SJSA1 (cell line): ENCODE measurements around the gene KREMEN1. TPM values are rescaled to one million over a fixed set of nuclear protein-coding genes. Genes with fewer than 3 reads are reported as not detected.
A peak's percentile ranks its signal among the peaks of the same experiment; 100 is the strongest.

Source experiments
- DNase-seq, 2 experiments: peaks; one replicate each; pipeline ENCODE4 v3.0.0-alpha.2; 2015 to 2020; ENCODE audit warnings: low spot score in 2 of 2, low read depth in 1 of 2
- H3K27ac ChIP-seq: fragments of 250-450 bp; sonication (Bioruptor Pico); 2 replicates; pipeline ENCODE4 v1.5.1; 2020; ENCODE audit warnings: mild to moderate bottlenecking, moderate library complexity
- H3K27me3 ChIP-seq: fragments of 250-450 bp; sonication (Bioruptor Pico); replicated peaks from 2 replicates; pipeline ENCODE4 v1.5.1; 2020; ENCODE audit warnings: mild to moderate bottlenecking, moderate library complexity
- H3K36me3 ChIP-seq: fragments of 250-450 bp; sonication (Bioruptor Pico); 2 replicates; pipeline ENCODE4 v1.5.1; 2020; ENCODE audit warnings: mild to moderate bottlenecking
- H3K4me1 ChIP-seq: fragments of 250-450 bp; sonication (Bioruptor Pico); replicated peaks from 2 replicates; pipeline ENCODE4 v1.6.1; 2021; ENCODE audit warnings: mild to moderate bottlenecking
- H3K4me3 ChIP-seq: fragments of 250-450 bp; sonication (Bioruptor Pico); 2 replicates; pipeline ENCODE4 v1.5.1; 2020; ENCODE audit warnings: mild to moderate bottlenecking
- H3K9me3 ChIP-seq: fragments of 250-450 bp; sonication (Bioruptor Pico); replicated peaks from 2 replicates; pipeline ENCODE4 v1.5.1; 2020; ENCODE audit warnings: mild to moderate bottlenecking
- total RNA-seq: library from RNA; depleted of rRNA; stranded (reverse); fragments of >200 nt; shearing (Covaris generic); gene quantifications from 2 replicates; pipeline ENCODE4 v1.2.3, GENCODE V29; 2014

Gene KREMEN1
- total RNA-seq, 1 experiment from 2014 or later, result 10.1 TPM

- Histone ChIP-seq H3K36me3 (no peaks in the 10 kb centered on the region), H3K27me3 (no peaks in the 10 kb centered on the region), H3K9me3 (no peaks in the 10 kb centered on the region), H3K4me3 (no peak overlapping the region), H3K4me1 (peaks cover 9% of the 10 kb centered on the region; the same call in 1 of the 2 replicates), H3K27ac (no peak overlapping the region)
- DNase-seq, result peak in 1 of 2 experiments; percentile 29
Measured at GRCh38 chr22:29128891-29129807, 56.3 kb downstream of the KREMEN1 start.

DNA sequence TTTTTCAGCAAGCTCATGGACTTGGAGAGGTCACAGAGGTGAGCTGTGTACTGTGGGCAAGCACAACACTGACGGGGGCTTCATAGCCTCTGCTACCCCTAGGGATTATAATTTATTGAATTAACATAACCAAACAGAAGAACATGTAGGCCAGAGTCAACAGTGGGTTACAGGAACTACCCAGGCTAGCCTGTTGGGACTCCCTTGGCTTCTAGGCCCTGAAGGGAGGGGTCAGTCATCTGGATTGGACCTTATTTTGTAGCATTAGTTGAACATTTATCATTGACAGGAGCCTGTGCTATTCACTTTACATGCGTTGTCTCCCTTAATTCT, 56.9 kb downstream of the KREMEN1 start:
- Histone ChIP-seq H3K9me3 (no peaks in the 10 kb centered on the region), H3K4me1 (peaks cover 9% of the 10 kb centered on the region; the same call in 1 of the 2 replicates), H3K4me3 (no peak overlapping the region), H3K27ac (no peak overlapping the region), H3K36me3 (no peaks in the 10 kb centered on the region), H3K27me3 (no peaks in the 10 kb centered on the region)
- DNase-seq, result peak in 1 of 2 experiments; percentile 7

DNA sequence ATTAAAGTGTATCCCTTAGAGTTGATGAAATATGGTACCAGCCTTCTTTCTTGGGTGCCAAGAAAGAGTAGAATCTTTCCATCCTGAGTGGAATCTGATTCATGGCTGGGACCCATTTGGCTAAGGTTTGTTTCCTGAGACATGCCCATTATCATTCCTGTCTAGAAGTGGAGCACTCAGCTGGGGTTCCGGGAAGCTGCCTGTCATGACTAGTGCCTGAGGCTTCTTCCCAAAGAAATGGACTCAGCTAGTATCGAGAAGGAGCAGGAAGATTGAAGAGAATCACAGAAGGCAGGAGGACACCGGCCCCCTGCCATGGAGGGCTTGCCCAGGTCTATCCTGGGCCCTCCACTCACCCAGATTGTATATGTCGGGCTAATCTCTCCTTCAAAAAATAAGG, 57.6 kb downstream of the KREMEN1 start:
- H3K9me3 ChIP-seq, result no peaks in the 10 kb centered on the region
- no peaks in the 10 kb centered on the region for H3K36me3 ChIP-seq
- H3K4me1 ChIP-seq, result peaks cover 9% of the 10 kb centered on the region; the same call in 1 of the 2 replicates
- H3K27ac ChIP-seq, result no peak overlapping the region
- no peaks in the 10 kb centered on the region for H3K27me3 ChIP-seq
- peak in 1 of 2 experiments; percentile 24 for DNase-seq
- H3K4me3 ChIP-seq, result no peak overlapping the region

DNA sequence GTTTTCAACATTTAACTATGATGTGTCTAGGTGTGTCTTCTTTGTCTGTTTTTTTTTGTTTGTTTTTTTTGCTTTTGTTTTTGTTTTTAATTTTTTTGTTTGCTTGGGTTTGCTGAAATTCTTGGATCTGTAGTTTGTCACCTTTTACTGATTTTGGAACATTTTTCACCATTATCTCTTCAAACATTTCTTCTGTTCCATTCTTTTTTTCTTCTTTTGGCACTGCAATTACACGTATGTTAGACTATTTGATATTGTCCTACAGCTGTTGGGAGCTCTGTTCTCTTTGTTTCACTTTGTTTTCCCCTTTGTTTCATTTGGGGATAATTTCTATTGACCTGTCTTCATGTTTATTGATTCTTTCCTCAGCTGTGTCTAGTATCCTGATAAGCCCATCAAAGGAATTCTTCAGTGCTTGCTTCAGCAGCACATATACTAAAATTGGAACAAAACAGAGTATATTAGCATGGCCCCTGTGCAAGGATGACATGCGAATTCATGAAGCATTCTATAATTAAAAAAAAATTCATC, 60.8 kb downstream of the KREMEN1 start:
- Histone ChIP-seq H3K4me1 (peaks cover 9% of the 10 kb centered on the region; the same call in 1 of the 2 replicates), H3K9me3 (no peaks in the 10 kb centered on the region), H3K4me3 (no peak overlapping the region), H3K36me3 (no peaks in the 10 kb centered on the region), H3K27me3 (no peaks in the 10 kb centered on the region), H3K27ac (no peak overlapping the region)
- no peak for DNase-seq

DNA sequence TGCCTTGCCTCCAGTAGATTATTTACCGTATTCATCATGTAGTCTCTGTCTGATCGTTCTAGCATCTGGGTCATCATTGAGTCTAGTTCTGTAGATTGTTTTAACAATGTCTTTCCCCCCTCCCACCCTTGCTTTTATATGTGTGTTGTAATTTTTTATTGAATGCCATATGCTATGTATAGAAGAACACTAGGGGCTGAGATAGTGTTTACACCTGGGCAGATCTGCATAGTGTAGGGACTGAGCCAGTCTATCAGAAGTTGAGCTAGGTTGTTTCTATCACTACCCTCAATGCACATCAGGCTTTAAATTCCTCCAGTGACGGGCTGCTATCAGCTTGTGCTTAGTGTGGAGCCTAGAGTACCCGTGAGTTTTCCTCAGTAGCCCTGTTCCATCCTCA, 61.6 kb downstream of the KREMEN1 start:
- H3K36me3 ChIP-seq, result no peaks in the 10 kb centered on the region
- DNase-seq, result no peak
- H3K9me3 ChIP-seq, result no peaks in the 10 kb centered on the region
- no peak overlapping the region for H3K4me3 ChIP-seq
- peaks cover 7% of the 10 kb centered on the region; the same call in 1 of the 2 replicates for H3K4me1 ChIP-seq
- H3K27me3 ChIP-seq, result no peaks in the 10 kb centered on the region
- H3K27ac ChIP-seq, result no peak overlapping the region

DNA sequence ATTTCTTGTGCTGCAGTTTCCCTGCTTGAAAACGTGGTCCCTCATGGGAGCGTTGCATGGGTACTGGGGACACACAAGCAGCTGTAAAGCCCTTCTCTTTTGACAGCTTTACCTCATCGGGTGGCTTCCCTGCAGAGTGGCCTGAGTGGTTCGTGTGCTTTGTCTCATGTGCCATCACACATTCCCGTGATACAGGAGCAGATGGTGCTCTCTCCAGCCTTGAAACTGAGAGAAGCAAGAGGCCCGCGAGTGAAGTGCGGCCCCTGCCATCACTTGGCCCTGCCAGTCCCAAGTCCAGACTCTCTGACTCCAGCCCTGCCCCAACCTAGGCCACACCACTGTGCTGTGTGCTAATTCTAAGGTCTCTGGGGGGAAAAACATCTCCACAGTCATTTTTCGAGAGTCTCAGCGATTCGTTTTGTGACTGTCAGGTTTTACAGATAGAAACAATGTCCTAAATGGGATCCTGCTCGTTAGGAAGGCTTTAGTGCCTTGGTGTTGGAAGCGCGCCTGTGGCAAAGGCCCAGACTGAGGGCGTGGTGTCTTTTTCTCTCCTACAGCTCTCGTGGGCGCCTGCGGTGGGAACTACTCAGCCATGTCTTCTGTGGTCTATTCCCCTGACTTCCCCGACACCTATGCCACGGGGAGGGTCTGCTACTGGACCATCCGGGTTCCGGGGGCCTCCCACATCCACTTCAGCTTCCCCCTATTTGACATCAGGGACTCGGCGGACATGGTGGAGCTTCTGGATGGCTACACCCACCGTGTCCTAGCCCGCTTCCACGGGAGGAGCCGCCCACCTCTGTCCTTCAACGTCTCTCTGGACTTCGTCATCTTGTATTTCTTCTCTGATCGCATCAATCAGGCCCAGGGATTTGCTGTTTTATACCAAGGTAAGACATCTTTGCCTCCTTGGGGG, 64.2 kb downstream of the KREMEN1 start:
- Histone ChIP-seq H3K36me3 (no peaks in the 10 kb centered on the region), H3K27ac (no peak overlapping the region), H3K4me3 (no peak overlapping the region), H3K4me1 (no peaks in the 10 kb centered on the region), H3K9me3 (no peaks in the 10 kb centered on the region), H3K27me3 (no peaks in the 10 kb centered on the region)
- DNase-seq, result peak in 1 of 2 experiments; percentile 37

DNA sequence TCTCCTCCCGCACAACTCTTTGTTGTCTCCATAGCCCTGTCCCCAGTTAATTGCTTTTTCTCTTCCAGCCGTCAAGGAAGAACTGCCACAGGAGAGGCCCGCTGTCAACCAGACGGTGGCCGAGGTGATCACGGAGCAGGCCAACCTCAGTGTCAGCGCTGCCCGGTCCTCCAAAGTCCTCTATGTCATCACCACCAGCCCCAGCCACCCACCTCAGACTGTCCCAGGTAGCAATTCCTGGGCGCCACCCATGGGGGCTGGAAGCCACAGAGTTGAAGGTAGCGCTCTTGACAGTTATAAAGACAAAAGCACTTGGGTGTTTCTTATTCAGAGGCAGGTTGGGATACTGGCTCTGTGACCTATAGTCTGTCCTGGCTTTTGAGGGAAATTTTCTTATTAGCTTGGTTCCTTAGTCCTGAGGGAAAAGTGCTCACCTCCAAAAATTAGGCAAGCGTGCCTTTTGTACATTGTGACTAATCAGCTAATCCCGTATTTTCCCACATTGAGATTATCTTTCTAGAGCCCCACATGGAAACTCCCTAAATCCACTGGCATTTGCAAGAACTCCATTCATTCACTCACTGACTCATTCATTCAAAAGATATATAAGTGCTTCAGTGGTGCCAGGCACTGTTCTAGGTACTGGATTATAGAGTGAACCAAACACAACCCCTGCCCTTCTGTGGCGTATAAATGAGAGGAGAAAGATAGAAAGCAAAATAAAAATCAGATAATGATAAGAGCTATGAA, 65.9 kb downstream of the KREMEN1 start:
- DNase-seq, result peak in 1 of 2 experiments; percentile 22
- no peaks in the 10 kb centered on the region for H3K9me3 ChIP-seq
- no peaks in the 10 kb centered on the region for H3K4me1 ChIP-seq
- no peaks in the 10 kb centered on the region for H3K27me3 ChIP-seq
- H3K36me3 ChIP-seq, result peaks cover 4% of the 10 kb centered on the region; the same call in 1 of the 2 replicates
- no peak overlapping the region for H3K4me3 ChIP-seq
- H3K27ac ChIP-seq, result no peak overlapping the region

- no peaks in the 10 kb centered on the region for H3K27me3 ChIP-seq
- no peaks in the 10 kb centered on the region for H3K4me1 ChIP-seq
- H3K27ac ChIP-seq, result no peak overlapping the region
- DNase-seq, result peak in 1 of 2 experiments; percentile 23
- peaks cover 4% of the 10 kb centered on the region; the same call in 1 of the 2 replicates for H3K36me3 ChIP-seq
- H3K4me3 ChIP-seq, result no peak overlapping the region
- H3K9me3 ChIP-seq, result no peaks in the 10 kb centered on the region
Measured at GRCh38 chr22:29139965-29140782, 67.3 kb downstream of the KREMEN1 start.

DNA sequence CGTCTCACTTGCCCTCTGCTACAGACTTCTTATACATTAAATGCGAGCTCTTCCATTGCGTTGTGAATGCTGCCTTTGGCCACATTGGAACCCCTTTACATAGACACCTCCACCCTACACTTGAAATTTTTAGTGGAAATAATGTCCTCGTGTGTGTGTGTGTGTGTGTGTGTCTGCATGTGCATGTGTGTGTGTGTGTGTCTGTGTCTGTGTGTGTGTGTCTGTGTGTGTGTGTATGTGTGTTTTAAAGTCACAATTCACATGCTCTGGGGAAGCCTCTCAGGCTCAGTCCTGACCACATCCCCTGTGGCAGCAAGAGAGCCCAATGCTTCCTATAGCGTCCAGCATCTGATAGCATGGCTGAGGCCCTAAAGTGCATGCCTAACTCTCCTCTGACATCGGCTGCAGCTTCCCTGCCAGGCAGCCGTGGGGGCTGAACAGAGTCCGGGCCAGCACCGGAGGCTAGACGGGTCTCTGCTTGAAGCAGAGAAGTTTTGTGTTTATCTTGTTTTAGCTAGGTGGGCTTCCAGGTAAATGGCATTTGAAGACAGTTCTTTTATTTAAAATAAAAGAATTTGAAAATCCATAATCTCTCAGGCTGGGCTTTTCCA, 68.3 kb downstream of the KREMEN1 start:
- peak in 1 of 2 experiments; percentile 16 for DNase-seq
- Histone ChIP-seq H3K27me3 (no peaks in the 10 kb centered on the region), H3K4me1 (no peaks in the 10 kb centered on the region), H3K9me3 (no peaks in the 10 kb centered on the region), H3K27ac (no peak overlapping the region), H3K4me3 (no peak overlapping the region), H3K36me3 (peaks cover 4% of the 10 kb centered on the region; the same call in 1 of the 2 replicates)

GRCh38 chr22:29142116-29142515, 69.3 kb downstream of the KREMEN1 start:
- H3K9me3 ChIP-seq, result no peaks in the 10 kb centered on the region
- peak in 1 of 2 experiments; percentile 32 for DNase-seq
- no peaks in the 10 kb centered on the region for H3K27me3 ChIP-seq
- no peak overlapping the region for H3K4me3 ChIP-seq
- peaks cover 4% of the 10 kb centered on the region; the same call in 1 of the 2 replicates for H3K36me3 ChIP-seq
- no peaks in the 10 kb centered on the region for H3K4me1 ChIP-seq
- H3K27ac ChIP-seq, result no peak overlapping the region

DNA sequence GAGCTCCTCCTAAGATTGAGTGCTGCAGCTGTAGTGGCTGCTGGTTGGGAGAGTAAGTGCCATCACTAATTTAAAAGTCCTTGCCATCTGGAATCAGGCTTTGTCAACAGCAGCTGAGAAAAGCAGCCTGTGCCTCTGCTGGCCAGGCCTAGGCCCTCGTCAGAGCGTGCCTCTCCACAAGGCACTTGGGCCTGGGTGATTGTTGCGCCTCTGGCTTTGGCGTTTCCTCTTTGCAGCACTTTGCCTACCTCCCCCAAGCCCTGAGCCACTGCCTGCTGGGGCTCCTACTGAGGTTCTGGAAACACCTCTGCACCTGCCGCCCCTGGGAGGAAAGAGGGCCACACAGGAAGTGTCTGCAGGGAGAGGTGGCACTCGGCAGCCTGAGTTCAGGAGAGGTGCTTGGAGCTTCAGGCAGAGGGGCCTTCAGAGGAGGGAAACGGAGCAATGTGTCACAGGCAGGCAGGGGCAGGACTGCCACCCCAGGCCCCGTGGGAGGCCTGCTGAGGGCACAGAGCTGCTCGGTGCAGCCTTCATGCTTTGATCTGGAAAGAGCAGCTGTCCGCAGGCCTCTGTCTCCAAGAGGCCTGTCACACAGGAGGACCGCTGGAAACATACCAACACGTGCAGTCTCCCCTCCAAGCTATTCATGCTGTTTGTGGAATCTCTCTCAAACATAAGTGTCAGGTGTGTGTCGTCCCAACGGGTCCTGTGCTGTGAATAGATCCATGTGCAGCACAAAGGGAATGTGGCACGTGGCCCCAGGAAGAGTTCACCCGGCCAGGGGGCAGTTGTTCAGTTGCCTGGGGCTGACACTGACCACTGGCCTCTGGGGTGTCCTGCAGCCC, 71.3 kb downstream of the KREMEN1 start:
- no peak overlapping the region for H3K4me3 ChIP-seq
- H3K27me3 ChIP-seq, result no peaks in the 10 kb centered on the region
- H3K4me1 ChIP-seq, result no peaks in the 10 kb centered on the region
- no peak overlapping the region for H3K27ac ChIP-seq
- no peaks in the 10 kb centered on the region for H3K9me3 ChIP-seq
- peak in 1 of 2 experiments; percentile 27 for DNase-seq
- peaks cover 4% of the 10 kb centered on the region; the same call in 1 of the 2 replicates for H3K36me3 ChIP-seq
